HL-60 (cell line): ENCODE data around the gene NDUFS5.

ENCODE experiments used
- DNase-seq, 2 experiments: peaks; one replicate each; pipeline ENCODE4 v3.0.0-alpha.2; 2010 to 2020; ENCODE audit warnings: low read depth in 1 of 2, low spot score in 1 of 2
- H3K27ac ChIP-seq: fragments of 250-450 bp; sonication (Bioruptor Pico); replicated peaks from 2 replicates; pipeline ENCODE4 v1.5.1; 2020; ENCODE audit warnings: mild to moderate bottlenecking, moderate library complexity
- H3K27me3 ChIP-seq: fragments of 250-450 bp; sonication (Bioruptor Pico); 2 replicates; pipeline ENCODE4 v1.5.1; 2021; ENCODE audit warnings: mild to moderate bottlenecking, moderate library complexity; ENCODE audit not compliant: insufficient read depth, poor library complexity, severe bottlenecking
- H3K4me3 ChIP-seq: replicated peaks from 2 replicates; pipeline ENCODE4 v1.5.1; 2011; ENCODE audit warnings: mild to moderate bottlenecking, control low read depth, low read length; ENCODE audit not compliant: insufficient read depth
- CTCF ChIP-seq: IDR thresholded peaks from one replicate; pipeline ENCODE4 v1.5.1; 2011; ENCODE audit warnings: low read length, control low read depth, inconsistent platforms; ENCODE audit not compliant: insufficient read depth
- GABPA ChIP-seq: IDR thresholded peaks from 2 replicates; pipeline ENCODE4 v1.6.1; 2012; ENCODE audit warnings: low read depth
- POLR2AphosphoS5 ChIP-seq: IDR thresholded peaks from 2 replicates; pipeline ENCODE4 v1.6.1; 2012; ENCODE audit warnings: low read depth
- SPI1 ChIP-seq: IDR thresholded peaks from 2 replicates; pipeline ENCODE4 v1.6.1; 2012; ENCODE audit warnings: low read depth, mild to moderate bottlenecking, borderline replicate concordance
- TF ChIP-seq, protein P1 (sequence below): IDR thresholded peaks from 2 replicates; pipeline ENCODE4 v1.6.1; 2012; ENCODE audit warnings: low read depth; ENCODE audit not compliant: insufficient replicate concordance

NDUFS5 gene

GRCh38 chr1:39082010-39082799 lies 56.1 kb downstream of the NDUFS5 start:
- Histone ChIP-seq H3K27ac (no peak overlapping the region), H3K27me3 (peaks cover 21% of the 10 kb centered on the region), H3K4me3 (no peak overlapping the region)
- TF ChIP-seq CTCF (no peak), POLR2AphosphoS5 (no peak), SPI1 (no peak), GABPA (no peak)
- TF ChIP-seq, protein P1, sequence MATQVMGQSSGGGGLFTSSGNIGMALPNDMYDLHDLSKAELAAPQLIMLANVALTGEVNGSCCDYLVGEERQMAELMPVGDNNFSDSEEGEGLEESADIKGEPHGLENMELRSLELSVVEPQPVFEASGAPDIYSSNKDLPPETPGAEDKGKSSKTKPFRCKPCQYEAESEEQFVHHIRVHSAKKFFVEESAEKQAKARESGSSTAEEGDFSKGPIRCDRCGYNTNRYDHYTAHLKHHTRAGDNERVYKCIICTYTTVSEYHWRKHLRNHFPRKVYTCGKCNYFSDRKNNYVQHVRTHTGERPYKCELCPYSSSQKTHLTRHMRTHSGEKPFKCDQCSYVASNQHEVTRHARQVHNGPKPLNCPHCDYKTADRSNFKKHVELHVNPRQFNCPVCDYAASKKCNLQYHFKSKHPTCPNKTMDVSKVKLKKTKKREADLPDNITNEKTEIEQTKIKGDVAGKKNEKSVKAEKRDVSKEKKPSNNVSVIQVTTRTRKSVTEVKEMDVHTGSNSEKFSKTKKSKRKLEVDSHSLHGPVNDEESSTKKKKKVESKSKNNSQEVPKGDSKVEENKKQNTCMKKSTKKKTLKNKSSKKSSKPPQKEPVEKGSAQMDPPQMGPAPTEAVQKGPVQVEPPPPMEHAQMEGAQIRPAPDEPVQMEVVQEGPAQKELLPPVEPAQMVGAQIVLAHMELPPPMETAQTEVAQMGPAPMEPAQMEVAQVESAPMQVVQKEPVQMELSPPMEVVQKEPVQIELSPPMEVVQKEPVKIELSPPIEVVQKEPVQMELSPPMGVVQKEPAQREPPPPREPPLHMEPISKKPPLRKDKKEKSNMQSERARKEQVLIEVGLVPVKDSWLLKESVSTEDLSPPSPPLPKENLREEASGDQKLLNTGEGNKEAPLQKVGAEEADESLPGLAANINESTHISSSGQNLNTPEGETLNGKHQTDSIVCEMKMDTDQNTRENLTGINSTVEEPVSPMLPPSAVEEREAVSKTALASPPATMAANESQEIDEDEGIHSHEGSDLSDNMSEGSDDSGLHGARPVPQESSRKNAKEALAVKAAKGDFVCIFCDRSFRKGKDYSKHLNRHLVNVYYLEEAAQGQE, result no peak
- no peak for DNase-seq

- Histone ChIP-seq H3K27me3 (peaks cover 21% of the 10 kb centered on the region), H3K27ac (no peak overlapping the region), H3K4me3 (no peak overlapping the region)
- DNase-seq, result no peak
- no peak for TF ChIP-seq CTCF
- TF ChIP-seq POLR2AphosphoS5, result no peak
- TF ChIP-seq GABPA, result no peak
- TF ChIP-seq SPI1, result no peak
- TF ChIP-seq, protein P1, result no peak
Observed at GRCh38 chr1:39082811-39083576, 56.8 kb downstream of the NDUFS5 start.

DNA sequence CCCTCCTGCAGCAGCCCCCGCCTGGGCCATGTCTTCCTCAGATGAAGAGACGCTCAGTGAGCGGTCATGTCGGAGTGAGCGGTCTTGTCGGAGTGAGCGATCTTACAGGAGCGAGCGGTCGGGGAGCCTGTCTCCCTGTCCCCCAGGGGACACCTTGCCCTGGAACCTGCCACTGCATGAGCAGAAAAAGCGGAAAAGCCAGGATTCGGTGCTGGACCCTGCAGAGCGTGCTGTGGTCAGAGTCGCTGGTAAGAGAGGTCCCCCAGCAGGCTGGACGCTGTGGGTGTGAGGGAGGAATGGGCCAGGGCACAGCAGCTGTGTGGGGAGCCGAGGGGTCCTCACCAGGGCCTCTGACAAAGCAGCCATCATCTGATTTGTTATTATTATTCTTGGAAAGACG lies 58.0 kb downstream of the NDUFS5 start:
- Histone ChIP-seq H3K27me3 (peaks cover 21% of the 10 kb centered on the region), H3K27ac (no peak overlapping the region)
- no peak for DNase-seq

More for the DNA sequence above, 58.0 kb downstream of the NDUFS5 start:
- no peak for TF ChIP-seq GABPA
- no peak for TF ChIP-seq CTCF
- TF ChIP-seq POLR2AphosphoS5, result no peak
- TF ChIP-seq, protein P1, result no peak
- TF ChIP-seq SPI1, result no peak
- no peak overlapping the region for H3K4me3 ChIP-seq
